SK-N-SH (cell line): ENCODE measurements around the gene SLC38A8. TPM values are rescaled to one million over a fixed set of nuclear protein-coding genes. Genes with fewer than 3 reads are reported as not detected.

Experiments used
- CTCF ChIA-PET: fragments of 300-600, 350-600 bp; formaldehyde crosslinking; extraction: SDS; loops from one replicate; lab custom pipeline; 2021; lab: Yijun Ruan, JAX
- POLR2A ChIA-PET: fragments of 350-600 bp; sonication (Branson Sonifier 250); formaldehyde crosslinking; extraction: SDS; loops from one replicate; lab custom pipeline; 2020; ENCODE audit warnings: antibody characterized with exemption, inconsistent platforms; lab: Yijun Ruan, JAX
- DNase-seq: peaks from one replicate; pipeline ENCODE4 v3.0.0; 2012
- H2AFZ ChIP-seq: fragments of 200-600 bp; sonication (generic); 2 replicates; pipeline ENCODE4 v1.8.1; 2016; ENCODE audit warnings: antibody characterized with exemption, mild to moderate bottlenecking, low read depth
- H3F3A ChIP-seq: fragments of 200-600 bp; sonication (generic); replicated peaks from 2 replicates; pipeline ENCODE3; 2016; ENCODE audit warnings: antibody characterized with exemption, mild to moderate bottlenecking; ENCODE audit not compliant: insufficient read depth
- H3K27ac ChIP-seq, 2 experiments: fragments of 200-500 bp in 1 of 2; fragments of 200-600 bp in 1 of 2; sonication (Bioruptor generic) in 1 of 2; sonication (generic), shearing (Covaris generic) in 1 of 2; 2 replicates each; pipeline versions ENCODE4 v1.5.1 to v1.6.1; 2014 to 2016; ENCODE audit warnings: low read depth in 2 of 2, inconsistent platforms in 1 of 2, low read length in 1 of 2, mild to moderate bottlenecking in 1 of 2, mixed read lengths in 1 of 2
- H3K27me3 ChIP-seq: fragments of 200-600 bp; sonication (generic), shearing (Covaris generic); 2 replicates; pipeline ENCODE4 v1.6.1; 2016; ENCODE audit warnings: mixed run types; ENCODE audit not compliant: insufficient read depth
- H3K36me3 ChIP-seq, 2 experiments: fragments of 200-500 bp in 1 of 2; fragments of 200-600 bp in 1 of 2; sonication (Bioruptor generic) in 1 of 2; sonication (generic) in 1 of 2; replicated peaks in 1 of 2; 2 replicates each; pipeline versions ENCODE3 to v1.5.1; 2014 to 2016; ENCODE audit warnings: low read length in 1 of 2, mild to moderate bottlenecking in 1 of 2; ENCODE audit not compliant: insufficient read depth in 2 of 2, control insufficient read depth in 1 of 2
- H3K4me1 ChIP-seq, 2 experiments: fragments of 200-500 bp in 1 of 2; fragments of 200-600 bp in 1 of 2; sonication (Bioruptor generic) in 1 of 2; sonication (generic), shearing (Covaris generic) in 1 of 2; 2 replicates each; pipeline versions ENCODE4 v1.5.1 to v1.6.1; 2014 to 2016; ENCODE audit warnings: low read depth in 1 of 2, low read length in 1 of 2, mixed run types in 1 of 2; ENCODE audit not compliant: insufficient read depth in 2 of 2, control insufficient read depth in 1 of 2
- H3K4me2 ChIP-seq: fragments of 200-600 bp; sonication (generic), shearing (Covaris generic); 2 replicates; pipeline ENCODE4 v1.6.1; 2017; ENCODE audit warnings: mixed run types
- H3K4me3 ChIP-seq, 2 experiments: fragments of 200-500 bp in 1 of 2; fragments of 200-600 bp in 1 of 2; sonication (Bioruptor generic) in 1 of 2; sonication (generic), shearing (Covaris generic) in 1 of 2; 2 replicates each; pipeline versions ENCODE4 v1.5.1 to v1.8.1; 2014 to 2016; ENCODE audit warnings: low read depth in 2 of 2, inconsistent platforms in 1 of 2, low read length in 1 of 2, mild to moderate bottlenecking in 1 of 2, mixed read lengths in 1 of 2, moderate library complexity in 1 of 2
- H3K79me2 ChIP-seq: fragments of 200-600 bp; sonication (generic); 2 replicates; pipeline ENCODE4 v1.8.1; 2017; ENCODE audit warnings: mild to moderate bottlenecking; ENCODE audit not compliant: insufficient read depth
- H3K9ac ChIP-seq: fragments of 200-600 bp; sonication (generic); 2 replicates; pipeline ENCODE4 v1.6.1; 2017; ENCODE audit warnings: mixed run types
- H3K9me2 ChIP-seq: fragments of 200-600 bp; sonication (generic); 2 replicates; pipeline ENCODE4 v1.6.1; 2017; ENCODE audit warnings: mixed run types
- H3K9me3 ChIP-seq: fragments of 200-600 bp; sonication (generic); 2 replicates; pipeline ENCODE4 v1.6.1; 2017; ENCODE audit warnings: mixed run types, mild to moderate bottlenecking, moderate library complexity
- H4K20me1 ChIP-seq: fragments of 200-600 bp; sonication (generic); 2 replicates; pipeline ENCODE4 v1.6.1; 2017; ENCODE audit warnings: mild to moderate bottlenecking, mixed run types; ENCODE audit not compliant: insufficient read depth
- CTCF ChIP-seq: fragments of 200-600 bp; sonication (generic); IDR thresholded peaks from 2 replicates; pipeline ENCODE4 v1.6.1; 2017; ENCODE audit warnings: antibody characterized with exemption, mild to moderate bottlenecking, moderate library complexity
- EP300 ChIP-seq, 2 experiments: IDR thresholded peaks; 2 replicates each; pipeline versions ENCODE4 v1.4.0 to v1.6.1; 2012; ENCODE audit warnings: borderline replicate concordance in 1 of 2, low read depth in 1 of 2, low read length in 1 of 2
- FOSL2 ChIP-seq: IDR thresholded peaks from 2 replicates; pipeline ENCODE4 v1.4.0; 2012; ENCODE audit warnings: low read depth, mild to moderate bottlenecking, moderate library complexity, borderline replicate concordance
- FOXJ3 ChIP-seq: sonication (generic); formaldehyde crosslinking; IDR thresholded peaks from 2 replicates; pipeline ENCODE4 v1.5.1; 2020; ENCODE audit warnings: mild to moderate bottlenecking, missing genetic modification reagents
- FOXM1 ChIP-seq: IDR thresholded peaks from 2 replicates; pipeline ENCODE4 v1.4.0; 2012; ENCODE audit warnings: low read depth, mild to moderate bottlenecking
- GATA2 ChIP-seq: sonication (generic); formaldehyde crosslinking; IDR thresholded peaks from 2 replicates; pipeline ENCODE4 v1.5.0; 2020; ENCODE audit warnings: mild to moderate bottlenecking, missing genetic modification reagents
- MEF2A ChIP-seq: IDR thresholded peaks from 2 replicates; pipeline ENCODE4 v1.4.0; 2012; ENCODE audit warnings: low read depth, borderline replicate concordance
- MXI1 ChIP-seq: IDR thresholded peaks from 2 replicates; pipeline ENCODE4 v1.6.1; 2012; ENCODE audit warnings: mild to moderate bottlenecking, low read depth, low read length, improper control_type of control experiment
- NFIC ChIP-seq: IDR thresholded peaks from 2 replicates; pipeline ENCODE4 v1.4.0; 2012; ENCODE audit warnings: borderline replicate concordance
- POLR2AphosphoS5 ChIP-seq: IDR thresholded peaks from 2 replicates; pipeline ENCODE4 v1.6.1; 2012; ENCODE audit warnings: low read depth, low read length
- RAD21 ChIP-seq: IDR thresholded peaks from 2 replicates; pipeline ENCODE4 v1.6.1; 2012; ENCODE audit warnings: mild to moderate bottlenecking, low read length
- RFX5 ChIP-seq: IDR thresholded peaks from 2 replicates; pipeline ENCODE4 v1.6.1; 2012; ENCODE audit warnings: mild to moderate bottlenecking, improper control_type of control experiment, low read length
- ZBTB33 ChIP-seq: IDR thresholded peaks from 2 replicates; pipeline ENCODE4 v1.4.0; 2012; ENCODE audit warnings: low read depth, borderline replicate concordance
- WGBS: methylation state at CpG from one replicate; pipeline ENCODE4 v1.1.6; 2017; ENCODE audit warnings: low lambda C conversion rate; 5-methylcytosine and 5-hydroxymethylcytosine counted together
- polyA plus RNA-seq, 3 experiments: library from polyadenylated mRNA; depleted of rRNA; stranded (reverse); fragments of >200 nt; gene quantifications; 2 replicates each; pipeline ENCODE4 v1.2.3, GENCODE V29; 2012
- TF ChIP-seq, protein P1 (sequence below): IDR thresholded peaks from 2 replicates; pipeline ENCODE4 v1.6.1; 2012; ENCODE audit warnings: mild to moderate bottlenecking, low read depth, low read length, moderate library complexity

SLC38A8 gene
- polyA plus RNA-seq, 1 of the 3 experiments (the other 2 are of a cell fraction), result not detected

DNA sequence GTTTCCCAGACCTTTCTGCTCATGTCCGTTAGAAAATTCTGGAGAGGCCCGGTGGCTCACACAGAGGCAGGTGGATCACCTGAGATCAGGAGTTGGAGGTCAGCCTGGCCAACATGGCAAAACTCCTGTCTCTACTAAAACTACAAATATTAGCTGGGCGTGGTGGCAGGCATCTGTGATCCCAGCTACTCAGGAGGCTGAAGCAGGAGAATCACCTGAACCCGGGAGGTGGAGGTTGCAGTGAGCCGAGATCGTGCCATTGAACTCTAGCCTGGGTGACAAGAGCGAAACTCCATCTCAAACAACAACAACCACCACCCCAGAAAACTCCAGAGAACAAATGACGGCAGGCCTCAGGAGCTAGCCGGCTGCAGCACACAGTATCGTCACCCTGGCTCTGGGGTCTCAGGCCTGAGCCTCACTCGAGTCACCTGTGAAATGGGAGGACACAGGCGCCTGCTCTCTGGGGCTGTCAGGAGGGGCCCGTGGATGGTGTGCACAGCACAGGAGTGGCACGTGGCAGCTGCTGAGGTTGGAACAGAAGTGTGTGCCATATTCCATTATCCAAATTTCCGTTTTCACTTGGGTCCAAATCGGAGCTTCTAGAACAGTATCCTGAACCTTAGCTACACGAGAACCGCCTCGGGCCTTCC lies 3.3 kb upstream of the SLC38A8 start:
- Histone ChIP-seq H3K4me3 (no peak overlapping the region), H3K4me1 (peaks cover 0 to 5% of the 10 kb centered on the region in 2 experiments; a peak in 1 of 4 replicates), H3K27me3 (no peaks in the 10 kb centered on the region), H3K9me2 (no peaks in the 10 kb centered on the region), H2AFZ (no peak overlapping the region), H3K36me3 (peaks cover 0 to 16% of the 10 kb centered on the region in 2 experiments), H3F3A (no peaks in the 10 kb centered on the region), H3K27ac (no peak overlapping the region), H3K79me2 (no peaks in the 10 kb centered on the region), H3K4me2 (no peak overlapping the region), H3K9ac (no peak overlapping the region), H3K9me3 (no peaks in the 10 kb centered on the region), H4K20me1 (no peaks in the 10 kb centered on the region)
- CTCF ChIA-PET, result interaction anchor here (3.2 to 6.0 kb wide), 3 partner anchors 19 to 92 kb away, joined by 10 to 57 read pairs (median 32); no protein-coding TSS in a partner anchor
- DNase-seq, result no peak
- POLR2A ChIA-PET, result interaction anchor here (0.8 kb wide), 1 partner anchor 13 kb away, joined by 3 read pairs; no protein-coding TSS in a partner anchor
- WGBS, result 89% methylated on average over 18 of the region's 19 CpGs
- TF ChIP-seq FOSL2 (no peak), MEF2A (no peak), POLR2AphosphoS5 (no peak), NFIC (no peak), GATA2 (CRISPR knock-in tag) (no peak), RFX5 (no peak), ZBTB33 (no peak), MXI1 (no peak), RAD21 (no peak), FOXJ3 (CRISPR knock-in tag) (no peak), EP300 (IDR thresholded peaks at IDR 0.05; ENCODE audit: borderline replicate concordance in 1 of 2, low read depth in 1 of 2, low read length in 1 of 2) (no peak), CTCF (no peak), FOXM1 (no peak)
- TF ChIP-seq, protein P1, sequence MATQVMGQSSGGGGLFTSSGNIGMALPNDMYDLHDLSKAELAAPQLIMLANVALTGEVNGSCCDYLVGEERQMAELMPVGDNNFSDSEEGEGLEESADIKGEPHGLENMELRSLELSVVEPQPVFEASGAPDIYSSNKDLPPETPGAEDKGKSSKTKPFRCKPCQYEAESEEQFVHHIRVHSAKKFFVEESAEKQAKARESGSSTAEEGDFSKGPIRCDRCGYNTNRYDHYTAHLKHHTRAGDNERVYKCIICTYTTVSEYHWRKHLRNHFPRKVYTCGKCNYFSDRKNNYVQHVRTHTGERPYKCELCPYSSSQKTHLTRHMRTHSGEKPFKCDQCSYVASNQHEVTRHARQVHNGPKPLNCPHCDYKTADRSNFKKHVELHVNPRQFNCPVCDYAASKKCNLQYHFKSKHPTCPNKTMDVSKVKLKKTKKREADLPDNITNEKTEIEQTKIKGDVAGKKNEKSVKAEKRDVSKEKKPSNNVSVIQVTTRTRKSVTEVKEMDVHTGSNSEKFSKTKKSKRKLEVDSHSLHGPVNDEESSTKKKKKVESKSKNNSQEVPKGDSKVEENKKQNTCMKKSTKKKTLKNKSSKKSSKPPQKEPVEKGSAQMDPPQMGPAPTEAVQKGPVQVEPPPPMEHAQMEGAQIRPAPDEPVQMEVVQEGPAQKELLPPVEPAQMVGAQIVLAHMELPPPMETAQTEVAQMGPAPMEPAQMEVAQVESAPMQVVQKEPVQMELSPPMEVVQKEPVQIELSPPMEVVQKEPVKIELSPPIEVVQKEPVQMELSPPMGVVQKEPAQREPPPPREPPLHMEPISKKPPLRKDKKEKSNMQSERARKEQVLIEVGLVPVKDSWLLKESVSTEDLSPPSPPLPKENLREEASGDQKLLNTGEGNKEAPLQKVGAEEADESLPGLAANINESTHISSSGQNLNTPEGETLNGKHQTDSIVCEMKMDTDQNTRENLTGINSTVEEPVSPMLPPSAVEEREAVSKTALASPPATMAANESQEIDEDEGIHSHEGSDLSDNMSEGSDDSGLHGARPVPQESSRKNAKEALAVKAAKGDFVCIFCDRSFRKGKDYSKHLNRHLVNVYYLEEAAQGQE, result no peak
